B cell (primary cell): ENCODE results near the gene PNLIP. TPM values are rescaled to one million over a fixed set of nuclear protein-coding genes. Genes with fewer than 3 reads are reported as not detected.

Experiments used
- ATAC-seq: fragments of 200-7000 bp; cut with Tn5 transposase; one replicate; pipeline ENCODE4 v1.10.0; 2021; ENCODE audit warnings: low read depth, mild to moderate bottlenecking, moderate number of reproducible peaks, moderate library complexity
- CTCF ChIA-PET: fragments of 350-600 bp; sonication (Branson Sonifier 250); formaldehyde crosslinking; loops from one replicate; lab custom pipeline; 2021; ENCODE audit warnings: antibody characterized with exemption, inconsistent platforms; lab: Charles Lee
- POLR2A ChIA-PET: fragments of 350-600 bp; sonication (Branson Sonifier 250); formaldehyde crosslinking; loops from one replicate; lab custom pipeline; 2021; ENCODE audit warnings: antibody characterized with exemption; lab: Charles Lee
- DNase-seq: peaks from one replicate; pipeline ENCODE4 v3.0.0; 2013
- H2AFZ ChIP-seq: 2 replicates; pipeline ENCODE4 v1.6.1; 2012; ENCODE audit warnings: mild to moderate bottlenecking, low read depth, low read length; ENCODE audit not compliant: insufficient read depth, poor library complexity, severe bottlenecking
- H3K27ac ChIP-seq, 2 donors: 1 replicate in 1 of 2; 2 replicates in 1 of 2; pipeline ENCODE4 v1.5.1; 2012 to 2013; ENCODE audit warnings: low read length in 2 of 2, mild to moderate bottlenecking in 2 of 2, moderate library complexity in 1 of 2
- H3K27me3 ChIP-seq, 4 experiments: fragments of 200-600 bp in 1 of 4; sonication (generic) in 1 of 4; replicated peaks in 1 of 4; 1 replicate in 2 of 4; 2 replicates in 2 of 4; pipeline versions ENCODE4 v1.6.1 to v1.7.0; 2013 to 2016; ENCODE audit warnings: low read length in 3 of 4, mild to moderate bottlenecking in 2 of 4, mixed read lengths in 1 of 4, moderate library complexity in 1 of 4; ENCODE audit not compliant: insufficient read depth in 4 of 4, control insufficient read depth in 3 of 4; ENCODE audit errors: control extremely low read depth in 1 of 4
- H3K36me3 ChIP-seq, 2 experiments: replicated peaks in 1 of 2; 1 replicate in 1 of 2; 2 replicates in 1 of 2; pipeline versions ENCODE4 v1.6.1 to v1.7.1; 2013; ENCODE audit warnings: low read length in 1 of 2; ENCODE audit not compliant: insufficient read depth in 2 of 2, control insufficient read depth in 1 of 2; ENCODE audit errors: control extremely low read depth in 1 of 2, extremely low read depth in 1 of 2
- H3K4me1 ChIP-seq, 2 donors: fragments of 200-600 bp in 1 of 2; sonication (generic) in 1 of 2; 1 replicate in 1 of 2; 2 replicates in 1 of 2; pipeline versions ENCODE4 v1.5.1 to v1.6.1; 2013 to 2017; ENCODE audit warnings: low read length in 2 of 2; ENCODE audit not compliant: control insufficient read depth in 2 of 2, insufficient read depth in 2 of 2
- H3K4me2 ChIP-seq: replicated peaks from 2 replicates; pipeline ENCODE3; 2012; ENCODE audit warnings: mild to moderate bottlenecking, low read depth, low read length; ENCODE audit not compliant: poor library complexity, severe bottlenecking
- H3K4me3 ChIP-seq, 5 experiments: fragments of 200-600 bp in 1 of 5; sonication (generic) in 1 of 5; 1 replicate in 3 of 5; 2 replicates in 2 of 5; pipeline versions ENCODE4 v1.5.1 to v1.7.0; 2011 to 2016; ENCODE audit warnings: low read length in 4 of 5, mild to moderate bottlenecking in 4 of 5, low read depth in 2 of 5, control low read depth in 1 of 5, moderate library complexity in 1 of 5; ENCODE audit not compliant: insufficient read depth in 1 of 5; ENCODE audit errors: control extremely low read depth in 1 of 5, extremely low read depth in 1 of 5
- H3K79me2 ChIP-seq: fragments of 200-600 bp; sonication (generic); one replicate; pipeline ENCODE4 v1.6.0; 2016; ENCODE audit warnings: low read length; ENCODE audit not compliant: control insufficient read depth, insufficient read depth
- H3K9ac ChIP-seq: fragments of 200-600 bp; sonication (generic); 2 replicates; pipeline ENCODE4 v1.6.1; 2017; ENCODE audit warnings: mild to moderate bottlenecking, low read length, moderate library complexity
- H3K9me3 ChIP-seq, 3 donors: one replicate each; pipeline versions ENCODE4 v1.6.1 to v1.7.1; 2013; ENCODE audit warnings: low read length in 2 of 3; ENCODE audit not compliant: control insufficient read depth in 2 of 3, insufficient read depth in 1 of 3; ENCODE audit errors: control extremely low read depth in 1 of 3
- H4K20me1 ChIP-seq: 2 replicates; pipeline ENCODE4 v1.6.0; 2012; ENCODE audit warnings: mild to moderate bottlenecking, low read length; ENCODE audit not compliant: insufficient read depth, control insufficient read depth, poor library complexity, severe bottlenecking
- H3K27ac Mint-ChIP-seq: one replicate; pipeline ENCODE4 v1.8.0; 2021; ENCODE audit warnings: mixed read lengths
- H3K27me3 Mint-ChIP-seq: one replicate; pipeline ENCODE4 v1.8.0; 2021; ENCODE audit warnings: mixed read lengths
- H3K4me1 Mint-ChIP-seq: one replicate; pipeline ENCODE4 v1.8.0; 2021; ENCODE audit warnings: mixed read lengths
- H3K4me3 Mint-ChIP-seq: one replicate; pipeline ENCODE4 v1.8.0; 2021; ENCODE audit warnings: mixed read lengths
- H3K9me3 Mint-ChIP-seq: one replicate; pipeline ENCODE4 v1.8.0; 2022; ENCODE audit warnings: mixed read lengths; ENCODE audit not compliant: insufficient read depth
- CTCF ChIP-seq: fragments of 200-600 bp; IDR thresholded peaks from one replicate; pipeline ENCODE4 v1.8.0; 2022; ENCODE audit warnings: antibody characterized with exemption, mild to moderate bottlenecking
- EZH2 ChIP-seq: IDR thresholded peaks from 2 replicates; pipeline ENCODE4 v1.6.1; 2012; ENCODE audit warnings: borderline replicate concordance, low read depth, mild to moderate bottlenecking, moderate library complexity, low read length; ENCODE audit not compliant: insufficient read depth, poor library complexity, severe bottlenecking
- WGBS: methylation state at CpG from one replicate; pipeline ENCODE4 v1.1.5; 2013; ENCODE audit warnings: missing lambda C conversion rate; ENCODE audit not compliant: insufficient coverage; 5-methylcytosine and 5-hydroxymethylcytosine counted together
- intact Hi-C: fragments of 100-400 bp; cut with micrococcal nuclease; formaldehyde crosslinking; loops from one replicate; pipeline ENCODE4 v1.10.0; 2022
- polyA plus RNA-seq: library from polyadenylated mRNA; depleted of rRNA; stranded (reverse); fragments of >200 nt; gene quantifications from 2 replicates; pipeline ENCODE4 v1.2.3, GENCODE V29; 2012
- total RNA-seq, 2 donors: library from RNA; stranded (reverse); fragments of 120-200 nt in 1 of 2; gene quantifications; 1 replicate in 1 of 2; 2 replicates in 1 of 2; pipeline versions ENCODE4 v1.2.3 to v1.2.4, GENCODE V29; 2013 to 2022

PNLIP gene
- total and polyA plus RNA-seq, 2 donors (not counting 1 experiment from before 2014, with no cell fraction given): not detected

- no peak for ATAC-seq
- WGBS: 89% methylated on average over 2 of the region's 2 CpGs
- H3K9me3 Mint-ChIP-seq: no peaks in the 10 kb centered on the region
Measured at GRCh38 chr10:116588995-116589394, 43.3 kb downstream of the PNLIP start.

DNA sequence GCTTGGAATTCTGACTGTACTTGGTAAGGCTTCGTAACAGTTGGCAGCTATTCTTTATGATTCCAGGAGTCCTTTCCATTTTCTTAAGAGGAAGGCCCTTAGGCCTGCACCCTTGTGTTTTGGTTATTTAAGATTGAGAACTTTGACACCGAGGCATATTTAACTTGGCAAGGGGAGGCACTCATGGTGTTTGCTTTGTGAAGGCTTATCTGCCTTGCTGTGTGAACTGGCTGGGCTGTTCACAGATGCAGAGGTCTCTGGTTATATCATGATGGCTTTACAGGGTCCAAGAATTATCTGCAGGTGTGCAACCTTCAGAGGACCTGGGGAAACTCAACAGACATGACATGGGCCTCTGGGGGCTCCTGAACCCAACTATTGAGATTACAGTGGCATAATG is 44.2 kb downstream of the PNLIP start:
- Histone ChIP-seq H3K27ac (no peak overlapping the region), H2AFZ (no peak overlapping the region), H3K36me3 (no peaks in the 10 kb centered on the region), H3K9ac (no peak overlapping the region), H3K4me3 (no peak overlapping the region), H4K20me1 (no peaks in the 10 kb centered on the region), H3K79me2 (no peaks in the 10 kb centered on the region), H3K4me1 (no peaks in the 10 kb centered on the region), H3K4me2 (no peak overlapping the region), H3K9me3 (peaks cover 0 to 3% (median 0%) of the 10 kb centered on the region in 3 donors), H3K27me3 (no peaks in the 10 kb centered on the region)
- Mint-ChIP-seq H3K27me3 (no peaks in the 10 kb centered on the region), H3K4me3 (no peak overlapping the region), H3K4me1 (no peaks in the 10 kb centered on the region), H3K9me3 (no peaks in the 10 kb centered on the region), H3K27ac (no peak overlapping the region)
- TF ChIP-seq CTCF (no peak), EZH2 (no peak)
- ChIA-PET CTCF (no interaction called here), POLR2A (no interaction called here)
- intact Hi-C loops: no loop called here
- no peak for DNase-seq
- no peak for ATAC-seq
- WGBS: 96% methylated on average over 2 of the region's 2 CpGs

More at GRCh38 chr10:116588995-116589394, 43.3 kb downstream of the PNLIP start:
- H3K4me1 Mint-ChIP-seq: no peaks in the 10 kb centered on the region
- no peak overlapping the region for H3K27ac ChIP-seq
- intact Hi-C loops: no loop called here
- H3K4me3 Mint-ChIP-seq: no peak overlapping the region
- H3K79me2 ChIP-seq: no peaks in the 10 kb centered on the region
- no peak for DNase-seq
- H3K36me3 ChIP-seq: no peaks in the 10 kb centered on the region
- no peak overlapping the region for H3K9ac ChIP-seq
- H2AFZ ChIP-seq: no peak overlapping the region
- no peaks in the 10 kb centered on the region for H3K4me1 ChIP-seq
- POLR2A ChIA-PET: no interaction called here
- H3K4me3 ChIP-seq: no peak overlapping the region
- H3K9me3 ChIP-seq: no peaks in the 10 kb centered on the region
- no peaks in the 10 kb centered on the region for H4K20me1 ChIP-seq
- H3K27me3 ChIP-seq: no peaks in the 10 kb centered on the region
- H3K4me2 ChIP-seq: no peak overlapping the region
- CTCF ChIA-PET: no interaction called here
- TF ChIP-seq CTCF (no peak), EZH2 (no peak)
- no peak overlapping the region for H3K27ac Mint-ChIP-seq
- H3K27me3 Mint-ChIP-seq: no peaks in the 10 kb centered on the region
